NCI-H526 treated with DMSO at 0.1 percent for 48 hours (cell line): ENCODE data around the gene NBAS.
"Not testable (repeated sequence)": the region's sequence is repeated elsewhere in the genome, so short reads cannot be mapped to it uniquely, and the experiment has no call there.

Source experiments
- DNase-seq: peaks from one replicate; lab custom pipeline; 2025; lab: John Stamatoyannopoulos, UW

NBAS gene

GRCh38 chr2:15210542-15210941, 350.6 kb downstream of the NBAS start:
- not testable (repeated sequence) for DNase-seq

DNA sequence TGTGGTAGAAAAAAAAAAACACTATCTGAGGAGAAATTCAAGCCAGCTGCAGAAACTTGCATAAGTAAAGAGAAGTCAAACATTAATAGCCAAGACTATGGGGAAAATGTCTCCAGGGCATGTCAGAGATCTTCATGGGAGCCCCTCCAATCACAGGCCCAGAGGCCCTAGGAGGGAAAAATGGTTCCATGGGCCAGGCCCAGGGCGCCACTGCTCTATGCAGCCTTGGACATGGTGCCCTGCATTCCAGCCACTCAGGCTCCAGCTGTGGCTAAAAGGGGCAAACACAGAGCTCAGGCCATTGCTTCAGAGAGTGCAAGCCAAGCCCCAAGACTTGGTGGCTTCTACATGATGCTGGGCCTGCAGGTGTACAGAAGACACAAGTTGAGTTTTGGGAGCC, 354.7 kb downstream of the NBAS start:
- no peak for DNase-seq

DNA sequence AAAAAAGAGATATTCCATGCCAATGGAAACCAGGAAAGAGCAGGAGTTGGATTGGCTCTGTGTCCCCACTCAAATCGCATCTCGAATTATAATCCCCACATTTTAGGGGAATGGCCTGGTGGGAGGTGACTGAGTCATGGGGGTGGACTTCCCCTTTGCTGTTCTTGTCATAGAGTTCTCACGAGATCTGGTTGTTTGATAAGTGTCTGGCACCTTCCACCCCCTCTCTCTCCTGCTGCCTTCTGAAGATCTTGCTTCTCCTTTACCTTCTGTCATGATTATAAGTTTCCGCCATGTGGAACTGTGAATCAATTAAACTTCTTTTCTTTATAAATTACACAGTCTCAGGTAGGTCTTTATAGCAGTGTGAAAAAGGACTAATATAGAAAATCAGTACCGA, 355.6 kb downstream of the NBAS start:
- no peak for DNase-seq

GRCh38 chr2:15201009-15201408, 360.1 kb downstream of the NBAS start:
- DNase-seq: no peak

GRCh38 chr2:15200581-15200980, 360.6 kb downstream of the NBAS start:
- DNase-seq: no peak

DNA sequence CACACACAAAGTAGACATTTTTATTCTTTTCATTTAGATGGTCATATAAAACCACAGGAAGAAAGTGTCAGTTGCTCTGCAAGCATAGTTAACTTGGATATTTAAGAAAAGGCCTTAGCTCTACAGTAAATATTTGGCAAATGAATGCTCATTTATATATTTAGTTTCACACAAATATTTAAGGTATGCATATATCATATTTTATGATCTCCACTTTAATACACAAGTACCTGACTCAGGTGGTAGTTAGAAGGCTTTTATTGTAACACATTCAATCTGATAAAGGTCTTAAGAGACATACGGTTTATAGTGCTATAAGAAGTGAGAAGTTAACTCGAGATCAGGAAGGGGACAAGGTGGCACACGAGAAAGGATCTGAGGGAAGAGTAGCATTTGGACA, 363.1 kb downstream of the NBAS start:
- DNase-seq: no peak

GRCh38 chr2:15195813-15196212, 365.3 kb downstream of the NBAS start:
- no peak for DNase-seq

DNA sequence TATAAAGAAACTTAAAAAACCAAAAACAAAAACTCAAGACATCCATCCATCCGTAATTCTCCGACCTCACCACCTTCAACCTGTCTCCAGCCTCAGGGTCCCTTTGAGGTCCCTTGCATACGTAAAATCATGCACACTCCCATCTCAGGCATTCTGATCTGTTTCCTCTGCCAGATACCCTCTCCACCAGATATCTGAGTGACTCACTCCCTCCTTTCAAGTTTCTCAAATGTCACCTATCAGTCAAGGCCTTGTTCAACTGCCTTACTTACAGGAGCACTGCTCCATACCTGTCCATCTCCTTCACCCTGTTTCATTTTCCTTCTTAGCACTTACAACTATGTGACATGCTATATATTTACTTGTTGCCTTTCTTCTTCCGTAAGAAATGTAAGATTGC, 369.3 kb downstream of the NBAS start:
- DNase-seq: no peak

GRCh38 chr2:15189216-15189615, 371.9 kb downstream of the NBAS start:
- DNase-seq: no peak

GRCh38 chr2:15187702-15188101, 373.4 kb downstream of the NBAS start:
- no peak for DNase-seq

DNA sequence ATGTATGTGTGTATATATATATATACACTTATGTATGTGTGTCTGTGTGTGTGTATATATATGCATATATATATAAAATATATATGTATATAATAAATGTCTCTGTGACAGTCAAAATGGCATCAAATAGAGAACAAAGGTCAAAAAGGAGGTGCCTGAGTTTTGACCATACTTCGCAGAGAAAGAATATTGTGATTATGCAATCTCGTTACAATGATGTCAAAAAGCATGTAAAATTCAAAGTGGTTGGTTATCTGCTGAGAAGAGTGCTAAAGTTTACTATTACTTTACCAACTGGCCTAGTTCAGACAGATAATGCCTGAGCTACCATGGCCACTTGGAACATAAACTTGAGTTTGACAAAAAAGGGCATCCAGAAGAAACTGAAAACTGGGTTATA, 375.0 kb downstream of the NBAS start:
- DNase-seq: no peak

DNA sequence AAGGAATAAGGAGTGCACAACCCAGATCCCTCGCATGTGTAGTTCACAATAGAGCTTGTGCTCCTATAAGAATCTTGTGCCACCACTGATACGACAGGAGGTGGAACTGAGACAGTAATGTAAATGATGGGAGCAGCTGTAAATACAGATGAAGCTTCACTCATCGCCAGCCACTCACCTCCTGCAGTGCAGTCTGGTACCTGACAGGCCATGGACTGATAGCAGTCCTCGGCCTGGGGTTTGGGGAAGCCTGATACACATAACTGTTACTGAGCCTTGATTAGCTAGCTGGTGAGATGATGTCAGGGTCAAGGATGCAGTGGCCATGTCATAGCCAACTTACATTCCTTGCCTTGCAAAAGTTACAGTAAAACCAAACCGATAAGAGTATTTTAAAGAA, 376.6 kb downstream of the NBAS start:
- DNase-seq: no peak

- no peak for DNase-seq
These were observed 378.9 kb downstream of the NBAS start for GRCh38 chr2:15182275-15182674.

- DNase-seq: no peak
These were observed 379.9 kb downstream of the NBAS start for GRCh38 chr2:15181092-15181745.

- DNase-seq: no peak
These were observed 380.8 kb downstream of the NBAS start for GRCh38 chr2:15180379-15180778.

DNA sequence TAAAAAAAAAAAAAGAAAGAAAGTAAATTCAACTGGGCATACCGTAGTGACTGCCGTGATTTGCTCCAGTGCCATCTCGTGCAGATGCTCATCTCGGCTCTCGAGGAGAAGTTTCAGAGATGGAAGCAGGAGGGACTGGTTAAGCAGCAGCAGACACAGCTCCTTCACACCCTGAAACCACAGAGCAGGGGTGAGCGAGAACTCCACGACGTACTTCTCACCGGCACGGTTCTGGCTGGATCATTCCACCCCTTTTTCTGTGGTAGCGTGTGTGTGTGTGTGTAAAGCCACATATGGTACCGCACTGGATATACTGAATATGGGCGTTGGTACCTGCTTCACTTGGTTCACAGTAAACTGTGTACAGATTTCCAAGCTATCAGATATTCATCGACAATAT, 382.2 kb downstream of the NBAS start:
- no peak for DNase-seq

DNA sequence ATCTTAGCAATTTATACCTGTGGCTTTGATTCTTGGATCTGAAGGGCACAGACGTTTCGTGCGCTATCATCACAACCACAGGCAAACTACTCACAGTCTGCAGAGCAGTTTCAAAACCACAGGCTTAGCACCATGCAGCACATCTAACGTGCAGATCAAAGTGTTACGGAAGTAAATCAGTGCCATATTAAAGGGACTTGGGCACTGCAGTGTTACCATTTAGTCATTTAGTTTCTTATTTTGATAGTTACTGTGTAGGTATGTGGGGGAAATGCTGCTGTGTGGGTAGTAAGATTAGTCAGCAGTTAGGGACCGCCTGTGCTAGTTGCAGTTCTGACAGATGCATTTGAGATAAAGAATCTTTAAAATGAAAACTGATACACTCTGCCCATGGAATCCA, 384.0 kb downstream of the NBAS start:
- no peak for DNase-seq

GRCh38 chr2:15176604-15177003, 384.5 kb downstream of the NBAS start:
- DNase-seq: no peak

- no peak for DNase-seq
These were observed 386.6 kb downstream of the NBAS start for GRCh38 chr2:15174567-15174966.

DNA sequence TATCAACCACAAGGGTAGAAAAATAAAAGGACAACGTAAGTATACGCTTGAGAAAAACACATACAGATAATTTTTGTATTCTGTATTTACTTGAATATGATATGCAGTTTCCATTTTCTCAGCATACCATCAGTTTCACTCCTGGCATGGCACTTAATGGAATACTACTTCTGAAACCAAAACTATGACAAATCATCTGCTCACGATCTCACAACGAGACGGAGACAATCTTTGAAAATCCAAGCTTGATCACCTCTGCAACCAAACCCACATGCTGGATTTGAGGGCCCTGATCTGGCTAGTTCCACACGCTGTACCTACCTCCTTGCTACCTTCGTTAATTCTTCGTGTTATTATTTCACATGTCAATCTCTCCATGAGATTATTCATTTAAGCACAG, 387.6 kb downstream of the NBAS start:
- no peak for DNase-seq

DNA sequence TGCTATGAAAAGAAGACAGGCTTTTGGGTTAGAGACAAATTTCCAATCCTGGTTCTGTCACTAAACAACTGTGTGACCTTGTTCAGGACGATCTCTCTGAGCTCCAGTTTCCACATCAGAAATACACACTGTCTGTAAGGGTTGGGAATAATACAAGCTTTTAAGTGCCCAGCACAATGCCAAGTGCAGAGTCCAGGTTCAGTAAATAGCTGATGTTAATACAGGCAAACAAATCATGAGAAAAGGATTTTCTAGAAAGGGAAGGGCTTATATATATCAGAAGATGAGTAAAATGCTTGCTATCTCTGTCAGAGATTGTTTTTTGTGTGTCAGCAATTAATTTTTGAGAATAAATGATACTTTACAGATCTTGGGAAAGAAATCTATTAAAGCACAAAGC, 388.3 kb downstream of the NBAS start:
- no peak for DNase-seq

GRCh38 chr2:15170070-15170775, 390.9 kb downstream of the NBAS start:
- DNase-seq: no peak

- DNase-seq: no peak
These were observed 391.6 kb downstream of the NBAS start for GRCh38 chr2:15169326-15170069.
